ENCODE data around the gene BORCS5.

- TF ChIP-seq CTCF (IDR thresholded peaks at IDR 0.05) (no peak), REST (IDR thresholded peaks at IDR 0.05) (no peak), BCL3 (IDR thresholded peaks at IDR 0.05) (no peak), POLR2A (IDR thresholded peaks at IDR 0.05; ENCODE audit: low read length) (no peak), KDM5A (IDR thresholded peaks at IDR 0.05) (no peak), PBX3 (IDR thresholded peaks at IDR 0.05) (no peak), CBX8 (IDR thresholded peaks at IDR 0.05) (no peak), HMGXB4 (CRISPR knock-in tag; IDR thresholded peaks at IDR 0.05; ENCODE audit: borderline replicate concordance) (no peak), CEBPB (IDR thresholded peaks at IDR 0.05) (no peak), RFX5 (IDR thresholded peaks at IDR 0.05) (no peak), RAD21 (conservative IDR thresholded peaks at IDR 0.05 in 1 of 2, IDR thresholded peaks at IDR 0.05 in 1 of 2) (no peak), SMC3 (IDR thresholded peaks at IDR 0.05) (no peak), ZSCAN20 (CRISPR knock-in tag; IDR thresholded peaks at IDR 0.05) (no peak), MAFK (IDR thresholded peaks at IDR 0.05; ENCODE audit: partially characterized antibody) (peak; percentile 47)
Measured at GRCh38 chr12:12470751-12471306, 114.0 kb downstream of the BORCS5 start.
